Measurements from ENCODE around the gene FAM98C. TPM values are rescaled to one million over a fixed set of nuclear protein-coding genes. Genes with fewer than 3 reads are reported as not detected.
A peak's percentile ranks its signal among the peaks of the same experiment; 100 is the strongest.

FAM98C gene
- polyA plus RNA-seq, 1 of the 3 experiments (the other 2 are of a cell fraction): 26.7 TPM

DNA sequence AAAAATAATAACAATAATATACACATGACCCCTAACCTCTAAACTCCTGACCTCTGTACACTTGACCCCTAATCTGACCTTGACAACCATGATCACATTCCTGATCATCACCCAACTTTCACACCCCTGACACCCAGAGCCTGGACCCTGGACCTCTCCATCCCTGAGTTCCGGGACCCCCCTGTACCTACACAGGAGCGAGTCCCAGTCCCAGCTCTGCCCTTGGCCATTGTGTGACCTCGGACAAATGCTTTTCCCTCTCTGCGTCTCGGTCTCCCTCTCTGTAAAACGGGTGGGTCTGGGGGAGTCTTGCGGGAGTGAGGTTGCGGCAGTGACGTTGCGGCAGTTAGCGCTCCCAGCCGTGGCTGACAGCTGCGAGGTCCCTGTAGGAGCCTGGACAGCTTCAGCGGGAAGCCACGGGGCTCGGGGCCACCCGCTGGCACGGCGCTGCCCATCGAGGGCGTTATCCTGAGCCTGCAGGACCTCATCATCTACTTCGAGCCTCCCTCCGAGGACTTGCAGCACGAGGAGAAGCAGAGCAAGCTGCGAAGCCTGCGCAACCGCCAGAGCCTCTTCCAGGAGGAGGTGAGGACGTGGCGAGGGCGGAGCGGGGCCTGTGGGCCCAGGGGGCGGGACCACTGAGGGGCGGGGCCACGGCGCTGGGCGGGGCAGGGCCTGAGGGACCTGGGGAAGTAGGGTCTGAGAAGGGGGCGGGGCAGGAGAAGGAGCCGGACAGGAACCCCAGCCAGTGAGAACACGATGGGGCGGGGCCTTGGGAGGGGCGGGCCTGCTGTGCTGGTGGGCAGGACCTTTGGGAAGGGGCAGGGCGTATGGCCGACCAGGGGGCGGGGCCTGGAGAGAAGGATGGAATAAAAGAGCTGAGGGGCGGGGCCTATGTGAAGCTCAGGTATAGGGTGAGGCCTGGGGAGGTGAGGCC lies 49.8 kb downstream of the FAM98C start:
- H3K27ac ChIP-seq (ENCODE audit: low read depth in 2 of 2, low read length in 1 of 2): no peak overlapping the region
- H3K4me3 ChIP-seq (ENCODE audit: low read depth in 2 of 2, low read length in 1 of 2): no peak overlapping the region
- peak; percentile 69 for DNase-seq
- 73% methylated on average over 41 of the region's 45 CpGs for WGBS (ENCODE audit: low lambda C conversion rate)
- CTCF ChIA-PET: interaction anchor here (0.9 kb wide), 1 partner anchor 182 kb away, joined by 5 read pairs; no protein-coding TSS in a partner anchor
- no peak overlapping the region for H2AFZ ChIP-seq (ENCODE audit: low read depth)
- TF ChIP-seq RCOR1 (IDR thresholded peaks at IDR 0.05; ENCODE audit: low read length) (no peak), TCF12 (IDR thresholded peaks at IDR 0.05) (no peak), ELF1 (IDR thresholded peaks at IDR 0.05) (no peak), SMC3 (IDR thresholded peaks at IDR 0.05; ENCODE audit: low read depth, low read length) (no peak), TAF1 (IDR thresholded peaks at IDR 0.05; ENCODE audit: borderline replicate concordance, low read depth, low read length) (no peak), RFX5 (IDR thresholded peaks at IDR 0.05; ENCODE audit: low read length) (no peak), GATA2 (CRISPR knock-in tag; IDR thresholded peaks at IDR 0.05) (no peak), MEF2A (IDR thresholded peaks at IDR 0.05; ENCODE audit: borderline replicate concordance, low read depth) (no peak), EZH2phosphoT487 (IDR thresholded peaks at IDR 0.05; ENCODE audit: borderline replicate concordance, low read depth) (no peak), YY1 (IDR thresholded peaks at IDR 0.05; ENCODE audit: low read depth) (no peak)
- TF ChIP-seq, protein P1, sequence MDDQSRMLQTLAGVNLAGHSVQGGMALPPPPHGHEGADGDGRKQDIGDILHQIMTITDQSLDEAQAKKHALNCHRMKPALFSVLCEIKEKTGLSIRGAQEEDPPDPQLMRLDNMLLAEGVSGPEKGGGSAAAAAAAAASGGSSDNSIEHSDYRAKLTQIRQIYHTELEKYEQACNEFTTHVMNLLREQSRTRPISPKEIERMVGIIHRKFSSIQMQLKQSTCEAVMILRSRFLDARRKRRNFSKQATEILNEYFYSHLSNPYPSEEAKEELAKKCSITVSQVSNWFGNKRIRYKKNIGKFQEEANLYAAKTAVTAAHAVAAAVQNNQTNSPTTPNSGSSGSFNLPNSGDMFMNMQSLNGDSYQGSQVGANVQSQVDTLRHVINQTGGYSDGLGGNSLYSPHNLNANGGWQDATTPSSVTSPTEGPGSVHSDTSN (IDR thresholded peaks at IDR 0.05): no peak
- TF ChIP-seq, protein P2, sequence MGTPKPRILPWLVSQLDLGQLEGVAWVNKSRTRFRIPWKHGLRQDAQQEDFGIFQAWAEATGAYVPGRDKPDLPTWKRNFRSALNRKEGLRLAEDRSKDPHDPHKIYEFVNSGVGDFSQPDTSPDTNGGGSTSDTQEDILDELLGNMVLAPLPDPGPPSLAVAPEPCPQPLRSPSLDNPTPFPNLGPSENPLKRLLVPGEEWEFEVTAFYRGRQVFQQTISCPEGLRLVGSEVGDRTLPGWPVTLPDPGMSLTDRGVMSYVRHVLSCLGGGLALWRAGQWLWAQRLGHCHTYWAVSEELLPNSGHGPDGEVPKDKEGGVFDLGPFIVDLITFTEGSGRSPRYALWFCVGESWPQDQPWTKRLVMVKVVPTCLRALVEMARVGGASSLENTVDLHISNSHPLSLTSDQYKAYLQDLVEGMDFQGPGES (IDR thresholded peaks at IDR 0.05; ENCODE audit: low read depth, low read length): no peak
- TF ChIP-seq, protein P3, sequence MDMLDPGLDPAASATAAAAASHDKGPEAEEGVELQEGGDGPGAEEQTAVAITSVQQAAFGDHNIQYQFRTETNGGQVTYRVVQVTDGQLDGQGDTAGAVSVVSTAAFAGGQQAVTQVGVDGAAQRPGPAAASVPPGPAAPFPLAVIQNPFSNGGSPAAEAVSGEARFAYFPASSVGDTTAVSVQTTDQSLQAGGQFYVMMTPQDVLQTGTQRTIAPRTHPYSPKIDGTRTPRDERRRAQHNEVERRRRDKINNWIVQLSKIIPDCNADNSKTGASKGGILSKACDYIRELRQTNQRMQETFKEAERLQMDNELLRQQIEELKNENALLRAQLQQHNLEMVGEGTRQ (IDR thresholded peaks at IDR 0.05; ENCODE audit: borderline replicate concordance, low read depth, low read length): no peak
- TF ChIP-seq, protein P4, sequence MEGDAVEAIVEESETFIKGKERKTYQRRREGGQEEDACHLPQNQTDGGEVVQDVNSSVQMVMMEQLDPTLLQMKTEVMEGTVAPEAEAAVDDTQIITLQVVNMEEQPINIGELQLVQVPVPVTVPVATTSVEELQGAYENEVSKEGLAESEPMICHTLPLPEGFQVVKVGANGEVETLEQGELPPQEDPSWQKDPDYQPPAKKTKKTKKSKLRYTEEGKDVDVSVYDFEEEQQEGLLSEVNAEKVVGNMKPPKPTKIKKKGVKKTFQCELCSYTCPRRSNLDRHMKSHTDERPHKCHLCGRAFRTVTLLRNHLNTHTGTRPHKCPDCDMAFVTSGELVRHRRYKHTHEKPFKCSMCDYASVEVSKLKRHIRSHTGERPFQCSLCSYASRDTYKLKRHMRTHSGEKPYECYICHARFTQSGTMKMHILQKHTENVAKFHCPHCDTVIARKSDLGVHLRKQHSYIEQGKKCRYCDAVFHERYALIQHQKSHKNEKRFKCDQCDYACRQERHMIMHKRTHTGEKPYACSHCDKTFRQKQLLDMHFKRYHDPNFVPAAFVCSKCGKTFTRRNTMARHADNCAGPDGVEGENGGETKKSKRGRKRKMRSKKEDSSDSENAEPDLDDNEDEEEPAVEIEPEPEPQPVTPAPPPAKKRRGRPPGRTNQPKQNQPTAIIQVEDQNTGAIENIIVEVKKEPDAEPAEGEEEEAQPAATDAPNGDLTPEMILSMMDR (IDR thresholded peaks at IDR 0.05): no peak
- TF ChIP-seq, protein P5, sequence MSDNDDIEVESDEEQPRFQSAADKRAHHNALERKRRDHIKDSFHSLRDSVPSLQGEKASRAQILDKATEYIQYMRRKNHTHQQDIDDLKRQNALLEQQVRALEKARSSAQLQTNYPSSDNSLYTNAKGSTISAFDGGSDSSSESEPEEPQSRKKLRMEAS (IDR thresholded peaks at IDR 0.05; ENCODE audit: low read depth): no peak
- TF ChIP-seq, protein P6, sequence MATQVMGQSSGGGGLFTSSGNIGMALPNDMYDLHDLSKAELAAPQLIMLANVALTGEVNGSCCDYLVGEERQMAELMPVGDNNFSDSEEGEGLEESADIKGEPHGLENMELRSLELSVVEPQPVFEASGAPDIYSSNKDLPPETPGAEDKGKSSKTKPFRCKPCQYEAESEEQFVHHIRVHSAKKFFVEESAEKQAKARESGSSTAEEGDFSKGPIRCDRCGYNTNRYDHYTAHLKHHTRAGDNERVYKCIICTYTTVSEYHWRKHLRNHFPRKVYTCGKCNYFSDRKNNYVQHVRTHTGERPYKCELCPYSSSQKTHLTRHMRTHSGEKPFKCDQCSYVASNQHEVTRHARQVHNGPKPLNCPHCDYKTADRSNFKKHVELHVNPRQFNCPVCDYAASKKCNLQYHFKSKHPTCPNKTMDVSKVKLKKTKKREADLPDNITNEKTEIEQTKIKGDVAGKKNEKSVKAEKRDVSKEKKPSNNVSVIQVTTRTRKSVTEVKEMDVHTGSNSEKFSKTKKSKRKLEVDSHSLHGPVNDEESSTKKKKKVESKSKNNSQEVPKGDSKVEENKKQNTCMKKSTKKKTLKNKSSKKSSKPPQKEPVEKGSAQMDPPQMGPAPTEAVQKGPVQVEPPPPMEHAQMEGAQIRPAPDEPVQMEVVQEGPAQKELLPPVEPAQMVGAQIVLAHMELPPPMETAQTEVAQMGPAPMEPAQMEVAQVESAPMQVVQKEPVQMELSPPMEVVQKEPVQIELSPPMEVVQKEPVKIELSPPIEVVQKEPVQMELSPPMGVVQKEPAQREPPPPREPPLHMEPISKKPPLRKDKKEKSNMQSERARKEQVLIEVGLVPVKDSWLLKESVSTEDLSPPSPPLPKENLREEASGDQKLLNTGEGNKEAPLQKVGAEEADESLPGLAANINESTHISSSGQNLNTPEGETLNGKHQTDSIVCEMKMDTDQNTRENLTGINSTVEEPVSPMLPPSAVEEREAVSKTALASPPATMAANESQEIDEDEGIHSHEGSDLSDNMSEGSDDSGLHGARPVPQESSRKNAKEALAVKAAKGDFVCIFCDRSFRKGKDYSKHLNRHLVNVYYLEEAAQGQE (IDR thresholded peaks at IDR 0.05; ENCODE audit: low read depth, low read length): no peak
- H3K4me1 ChIP-seq (ENCODE audit: control insufficient read depth in 1 of 2, insufficient read depth in 2 of 2, low read depth in 1 of 2, low read length in 1 of 2): no peaks in the 10 kb centered on the region
- no peaks in the 10 kb centered on the region for H3K9me2 ChIP-seq
- H3K36me3 ChIP-seq (replicated peaks in 1 of 2; ENCODE audit: control insufficient read depth in 1 of 2, insufficient read depth in 2 of 2, low read length in 1 of 2): no peaks in the 10 kb centered on the region
- H3K4me2 ChIP-seq: no peak overlapping the region
- no peak overlapping the region for H3K9ac ChIP-seq
- no peaks in the 10 kb centered on the region for H3K9me3 ChIP-seq
- H3F3A ChIP-seq (replicated peaks; ENCODE audit: insufficient read depth): no peaks in the 10 kb centered on the region
- H3K79me2 ChIP-seq (ENCODE audit: insufficient read depth): no peaks in the 10 kb centered on the region
- no peaks in the 10 kb centered on the region for H3K27me3 ChIP-seq (ENCODE audit: insufficient read depth)
- H4K20me1 ChIP-seq (ENCODE audit: insufficient read depth): no peaks in the 10 kb centered on the region
- POLR2A ChIA-PET: no interaction called here
